K562 (cell line): Measurements from ENCODE around the gene CHPF. TPM values are rescaled to one million over a fixed set of nuclear protein-coding genes. Genes with fewer than 3 reads are reported as not detected.

Experiments used
- ATAC-seq: fragments of 200-7000 bp; cut with Tn5 transposase; 3 replicates; pipeline ENCODE4 v1.9.1; 2020; ENCODE audit warnings: moderate library complexity
- BruUV-seq: library from RNA; stranded (reverse); fragments of 400-500 nt; replicated peaks from 2 replicates; lab custom pipeline; 2021; lab: Mats Ljungman, UMichigan
- CTCF ChIA-PET: fragments of 300-600 bp; formaldehyde crosslinking; extraction: SDS; loops from one replicate; lab custom pipeline; 2021; ENCODE audit warnings: low intra/inter-chr PET ratio; lab: Yijun Ruan, JAX
- POLR2A ChIA-PET: fragments of 300-600, 350-650 bp; sonication (Branson Sonifier 250); formaldehyde crosslinking; extraction: SDS; loops from one replicate; lab custom pipeline; 2021; ENCODE audit warnings: antibody characterized with exemption, inconsistent platforms; lab: Yijun Ruan, JAX
- DNase-seq, 4 experiments: peaks; one replicate each; pipeline versions ENCODE4 v3.0.0 to v3.0.0-alpha.2; 2011 to 2018; ENCODE audit warnings: low spot score in 3 of 4, mixed read lengths in 3 of 4; ENCODE audit errors: extremely low read depth in 1 of 4
- FAIRE-seq: peaks from 2 replicates; lab custom pipeline; 2011; peaks lifted over from hg19 to GRCh38; lab: Jason Lieb, UNC
- H2AFZ ChIP-seq: 2 replicates; pipeline ENCODE4 v1.6.0; 2011; ENCODE audit warnings: low read depth, low read length, control low read depth, inconsistent platforms
- H3K27ac ChIP-seq: fragments of 200-600 bp; 3 replicates; pipeline ENCODE4 v1.8.0; 2011; ENCODE audit warnings: low read depth, mild to moderate bottlenecking, control low read depth, inconsistent platforms, low read length, moderate library complexity, mixed read lengths; ENCODE audit errors: extremely low read depth
- H3K27me3 ChIP-seq, 2 experiments: fragments of 300-600 bp in 1 of 2; 2 replicates in 1 of 2; 3 replicates in 1 of 2; pipeline versions ENCODE4 v1.6.0 to v1.8.0; 2011; ENCODE audit warnings: inconsistent platforms in 2 of 2, low read length in 2 of 2, mild to moderate bottlenecking in 1 of 2, mixed read lengths in 1 of 2, moderate library complexity in 1 of 2; ENCODE audit not compliant: control insufficient read depth in 2 of 2, insufficient read depth in 2 of 2
- H3K36me3 ChIP-seq: fragments of 300-600 bp; 3 replicates; pipeline ENCODE4 v1.8.0; 2011; ENCODE audit warnings: mild to moderate bottlenecking, low read length, inconsistent platforms; ENCODE audit not compliant: control insufficient read depth, insufficient read depth
- H3K4me1 ChIP-seq, 2 experiments: fragments of 200-600 bp in 1 of 2; replicated peaks in 1 of 2; 2 replicates in 1 of 2; 3 replicates in 1 of 2; pipeline versions ENCODE4 v1.5.1 to v1.8.0; 2011; ENCODE audit warnings: inconsistent platforms in 2 of 2, low read length in 2 of 2, mild to moderate bottlenecking in 1 of 2, mixed read lengths in 1 of 2, moderate library complexity in 1 of 2; ENCODE audit not compliant: control insufficient read depth in 2 of 2, insufficient read depth in 2 of 2
- H3K4me2 ChIP-seq: 2 replicates; pipeline ENCODE4 v1.6.1; 2011; ENCODE audit warnings: low read length, control low read depth, inconsistent platforms, mixed read lengths; ENCODE audit not compliant: insufficient read depth
- H3K4me3 ChIP-seq: fragments of 200-600 bp; sonication (generic), shearing (Covaris generic); 2 replicates; pipeline ENCODE4 v1.5.1; 2016; ENCODE audit warnings: control low read depth, inconsistent platforms
- H3K79me2 ChIP-seq: fragments of 200-600 bp; 3 replicates; pipeline ENCODE4 v1.8.0; 2011; ENCODE audit warnings: low read length, inconsistent platforms; ENCODE audit not compliant: control insufficient read depth, insufficient read depth
- H3K9ac ChIP-seq, 2 experiments: 2 replicates each; pipeline versions ENCODE4 v1.6.0 to v1.6.1; 2011; ENCODE audit warnings: low read depth in 2 of 2, low read length in 2 of 2, control low read depth in 1 of 2, inconsistent platforms in 1 of 2, mild to moderate bottlenecking in 1 of 2, mixed read lengths in 1 of 2; ENCODE audit not compliant: insufficient read depth in 1 of 2
- H3K9me1 ChIP-seq: one replicate; pipeline ENCODE4 v1.6.0; 2011; ENCODE audit warnings: inconsistent platforms, mild to moderate bottlenecking, low read length, moderate library complexity; ENCODE audit not compliant: control insufficient read depth, insufficient read depth
- H3K9me3 ChIP-seq: replicated peaks from 2 replicates; pipeline ENCODE4 v1.5.1; 2011; ENCODE audit warnings: low read depth, low read length, inconsistent platforms; ENCODE audit not compliant: control insufficient read depth, insufficient read depth
- H4K20me1 ChIP-seq: replicated peaks from 2 replicates; pipeline ENCODE4 v1.6.1; 2011; ENCODE audit warnings: low read length, inconsistent platforms, mixed read lengths; ENCODE audit not compliant: control insufficient read depth, insufficient read depth
- ETV6 ChIP-seq, 3 experiments: fragments of 150-350 bp in 1 of 3; sonication (generic) in 1 of 3; formaldehyde crosslinking in 1 of 3; IDR thresholded peaks; 2 replicates each; pipeline versions ENCODE4 v1.6.1 to v1.8.0; 2014 to 2022; ENCODE audit warnings: borderline replicate concordance in 2 of 3, low read depth in 2 of 3, antibody characterized with exemption in 1 of 3, low read length in 1 of 3, mild to moderate bottlenecking in 1 of 3, missing genetic modification reagents in 1 of 3
- HDAC3 ChIP-seq: fragments of 450-650 bp; IDR thresholded peaks from 2 replicates; pipeline ENCODE4 v1.6.1; 2018; ENCODE audit warnings: borderline replicate concordance, mild to moderate bottlenecking, moderate library complexity; ENCODE audit not compliant: partially characterized antibody
- HDAC6 ChIP-seq: IDR thresholded peaks from 2 replicates; pipeline ENCODE4 v1.6.1; 2012; ENCODE audit warnings: low read depth, mild to moderate bottlenecking, control low read depth, inconsistent platforms, low read length, moderate library complexity
- JUN ChIP-seq, 2 experiments: sonication (generic) in 1 of 2; formaldehyde crosslinking in 1 of 2; IDR thresholded peaks; 2 replicates each; pipeline versions ENCODE4 v1.6.1 to v1.8.0; 2012 to 2022; ENCODE audit warnings: borderline replicate concordance in 2 of 2, mild to moderate bottlenecking in 2 of 2, improper control_type of control experiment in 1 of 2, low read depth in 1 of 2, low read length in 1 of 2, missing genetic modification reagents in 1 of 2
- KDM1A ChIP-seq, 2 experiments: fragments of 450-650 bp; IDR thresholded peaks; 2 replicates each; pipeline ENCODE4 v1.6.1; 2016; ENCODE audit warnings: mild to moderate bottlenecking in 2 of 2
- RREB1 ChIP-seq: fragments of 250-450 bp; sonication (Bioruptor Pico); IDR thresholded peaks from 2 replicates; pipeline ENCODE4 v1.4.0; 2020
- THRB ChIP-seq: fragments of 450-650 bp; formaldehyde crosslinking; conservative IDR thresholded peaks from 2 replicates; pipeline ENCODE4 v1.4.0; 2022; ENCODE audit warnings: mild to moderate bottlenecking, missing genetic modification characterization
- ZBTB7A ChIP-seq: IDR thresholded peaks from 2 replicates; pipeline ENCODE4 v1.6.1; 2011; ENCODE audit warnings: low read depth, mild to moderate bottlenecking, low read length, moderate library complexity, borderline replicate concordance; ENCODE audit not compliant: control insufficient read depth
- WGBS: fragments of 100-300 bp; shearing (Covaris generic); methylation state at CpG from one replicate; pipeline ENCODE4 v1.1.6; 2016; ENCODE audit warnings: low coverage, mixed read lengths; ENCODE audit not compliant: insufficient coverage; ENCODE audit errors: missing lambda C conversion rate; 5-methylcytosine and 5-hydroxymethylcytosine counted together
- in situ Hi-C: fragments of 300-500 bp; cut with MboI; formaldehyde crosslinking; loops from 4 replicates; pipeline ENCODE4 v1.15.0; 2018; ENCODE audit warnings: inconsistent platforms, mixed read lengths
- intact Hi-C: fragments of 100-400 bp; cut with micrococcal nuclease; formaldehyde crosslinking; loops from 2 replicates; pipeline ENCODE4 v1.14.2; 2022
- polyA plus RNA-seq, 8 experiments: library from polyadenylated mRNA; depleted of rRNA in 4 of 8; stranded (reverse) in 5 of 8; unstranded in 3 of 8; fragments of >200 nt; fragmentation: Nextera tagmentation in 2 of 8; fragmentation: Illumina TruSeq in 1 of 8; extraction: Ambion mirVana in 2 of 8; extraction: Trizol in 1 of 8; gene quantifications; 2 replicates each; pipeline versions ENCODE4 v1.2.1 to v1.2.3, GENCODE V29; 2011 to 2014; ENCODE audit warnings: inconsistent platforms in 1 of 8, missing spikeins in 1 of 8
- total RNA-seq, 7 experiments: library from RNA; depleted of rRNA in 6 of 7; stranded (reverse); fragments of >200 nt in 6 of 7; fragmentation: Illumina TruSeq in 2 of 7; extraction: Trizol in 2 of 7; gene quantifications; 2 replicates each; pipeline versions ENCODE4 v1.2.1 to v1.2.3, GENCODE V29; 2011 to 2021; ENCODE audit warnings: low replicate concordance in 1 of 7
- TF ChIP-seq, protein P1 (sequence below): fragments of 450-650 bp; IDR thresholded peaks from 2 replicates; pipeline ENCODE4 v1.6.1; 2016; ENCODE audit warnings: missing biosample characterization, missing genetic modification characterization

The CHPF gene
- total and polyA plus RNA-seq, 9 of the 15 experiments (the other 6 are each of a cell fraction or from before 2014, with no cell fraction given), result 0.15 to 57.2 (median 7.9) TPM

- TF ChIP-seq RREB1 (CRISPR knock-in tag), result no peak
Observed at GRCh38 chr2:219524817-219525216, 18.8 kb downstream of the CHPF start (continued).

GRCh38 chr2:219523031-219523671 lies 20.5 kb downstream of the CHPF start:
- peaks cover 80% of the 10 kb centered on the region for H3K79me2 ChIP-seq
- TF ChIP-seq, protein P1, sequence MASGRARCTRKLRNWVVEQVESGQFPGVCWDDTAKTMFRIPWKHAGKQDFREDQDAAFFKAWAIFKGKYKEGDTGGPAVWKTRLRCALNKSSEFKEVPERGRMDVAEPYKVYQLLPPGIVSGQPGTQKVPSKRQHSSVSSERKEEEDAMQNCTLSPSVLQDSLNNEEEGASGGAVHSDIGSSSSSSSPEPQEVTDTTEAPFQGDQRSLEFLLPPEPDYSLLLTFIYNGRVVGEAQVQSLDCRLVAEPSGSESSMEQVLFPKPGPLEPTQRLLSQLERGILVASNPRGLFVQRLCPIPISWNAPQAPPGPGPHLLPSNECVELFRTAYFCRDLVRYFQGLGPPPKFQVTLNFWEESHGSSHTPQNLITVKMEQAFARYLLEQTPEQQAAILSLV (tag), result no peak
- TF ChIP-seq HDAC6 (no peak), THRB (CRISPR knock-in tag) (no peak), KDM1A (IDR thresholded peaks at IDR 0.05) (no peak), ETV6 (IDR thresholded peaks at IDR 0.05; ENCODE audit: borderline replicate concordance in 1 of 2, low read depth in 2 of 2, low read length in 1 of 2) (no peak), ETV6 (CRISPR knock-in tag; IDR thresholded peaks at IDR 0.05; ENCODE audit: borderline replicate concordance) (no peak), JUN (IDR thresholded peaks at IDR 0.05; ENCODE audit: borderline replicate concordance, low read depth, low read length) (no peak), JUN (CRISPR knock-in tag; IDR thresholded peaks at IDR 0.05; ENCODE audit: borderline replicate concordance) (no peak), HDAC3 (no peak), ZBTB7A (peak; percentile 18; the same call in 1 of the 2 replicates)

More at GRCh38 chr2:219523031-219523671, 20.5 kb downstream of the CHPF start:
- peak overlapping the region; percentile 69 for H3K4me2 ChIP-seq
- H3K9me3 ChIP-seq, result no peaks in the 10 kb centered on the region
- FAIRE-seq (no peak), ATAC-seq (no peak), DNase-seq (peak in 1 of 4 experiments; percentile 54)
- H3K36me3 ChIP-seq, result peaks cover 37% of the 10 kb centered on the region; the same call in 2 of the 3 replicates
- no TSS peak for BruUV-seq
- peak overlapping the region; percentile 70 to 86 for H3K9ac ChIP-seq
- POLR2A ChIA-PET, result interaction anchor here (0.5 to 0.9 kb wide), 3 partner anchors 9 to 118 kb away, joined by 3 to 4 read pairs (median 3); no protein-coding TSS in a partner anchor
- no peaks in the 10 kb centered on the region for H3K27me3 ChIP-seq
- peak overlapping the region; percentile 22; the same call in 1 of the 2 replicates for H3K4me3 ChIP-seq
- peak overlapping the region; percentile 64 for H2AFZ ChIP-seq
- H3K4me1 ChIP-seq, result peaks cover 81 to 93% of the 10 kb centered on the region in 2 experiments
- no peaks in the 10 kb centered on the region for H4K20me1 ChIP-seq
- peaks cover under 1% of the 10 kb centered on the region for H3K9me1 ChIP-seq
- intact Hi-C loops, result no loop called here
- 21% methylated on average over 9 of the region's 24 CpGs for WGBS
- peak overlapping the region; percentile 89 for H3K27ac ChIP-seq
- in situ Hi-C loops, result loop anchor here (10.0 kb wide), 1 partner anchor 48 kb away; no protein-coding TSS in a partner anchor
- CTCF ChIA-PET, result interaction anchor here (0.6 kb wide), 1 partner anchor 28 kb away, joined by 7 read pairs; a partner anchor contains a TSS
